ENCODE measurements around the gene TPSAB1. TPM values are rescaled to one million over a fixed set of nuclear protein-coding genes. Genes with fewer than 3 reads are reported as not detected.

TPSAB1 gene
- total and polyA plus RNA-seq, 2 donors (not counting 3 experiments of a cell fraction or from before 2014, with no cell fraction given): not detected

- H2AFZ ChIP-seq (ENCODE audit: low read depth, low read length): no peak overlapping the region
- H3K4me3 ChIP-seq (replicated peaks in 1 of 3; ENCODE audit: insufficient read depth in 1 of 3, low read depth in 1 of 3, low read length in 3 of 3): no peak overlapping the region
- no peak for TF ChIP-seq JUN (IDR thresholded peaks at IDR 0.05; ENCODE audit: borderline replicate concordance, insufficient read depth, insufficient read length, low read depth)
- no peak for TF ChIP-seq MAX (IDR thresholded peaks at IDR 0.05; ENCODE audit: insufficient read depth, insufficient read length)
- no peak for TF ChIP-seq POLR2A (IDR thresholded peaks at IDR 0.05; ENCODE audit: low read depth, low read length)
- TF ChIP-seq FOS (IDR thresholded peaks at IDR 0.05; ENCODE audit: borderline replicate concordance, insufficient read depth, low read length): no peak
- TF ChIP-seq CTCF (IDR thresholded peaks at IDR 0.05; ENCODE audit: extremely low read depth in 1 of 2, insufficient read depth in 1 of 2, low read depth in 1 of 2, low read length in 2 of 2): no peak
- no peak for TF ChIP-seq GATA2 (IDR thresholded peaks at IDR 0.05; ENCODE audit: insufficient read depth, insufficient read length, low read depth, low read length)
- TF ChIP-seq EZH2 (IDR thresholded peaks at IDR 0.05; ENCODE audit: borderline replicate concordance, low read depth, low read length, severe bottlenecking): no peak
- TF ChIP-seq MYC (IDR thresholded peaks at IDR 0.05; ENCODE audit: low read depth, low read length): no peak
- no peak for TF ChIP-seq POLR2AphosphoS5 (IDR thresholded peaks at IDR 0.05; ENCODE audit: insufficient read depth, low read depth, low read length)
- H3K27me3 ChIP-seq (ENCODE audit: control insufficient read depth in 2 of 2, insufficient read depth in 2 of 2, low read length in 2 of 2): peaks cover 16 to 19% of the 10 kb centered on the region in 2 experiments
- CTCF ChIA-PET: no interaction called here
- no peaks in the 10 kb centered on the region for H3K9me1 ChIP-seq (replicated peaks; ENCODE audit: control insufficient read depth, extremely low read depth, insufficient read depth, low read length)
- H3K36me3 ChIP-seq (ENCODE audit: control insufficient read depth in 2 of 2, extremely low read depth in 1 of 2, insufficient read depth in 2 of 2, low read length in 2 of 2): no peaks in the 10 kb centered on the region
- DNase-seq (ENCODE audit: low read depth, low spot score) (no peak), FAIRE-seq (no peak)
- H3K79me2 ChIP-seq (ENCODE audit: control insufficient read depth, insufficient read depth, low read length): no peaks in the 10 kb centered on the region
- POLR2A ChIA-PET: no interaction called here
- H3K4me2 ChIP-seq (ENCODE audit: insufficient read depth, low read length): no peak overlapping the region
- H3K9ac ChIP-seq (replicated peaks; ENCODE audit: extremely low read depth, insufficient read depth, low read length): no peak overlapping the region
- no peaks in the 10 kb centered on the region for H3K4me1 ChIP-seq (ENCODE audit: control insufficient read depth, extremely low read depth, insufficient read depth, low read length)
- BruUV-seq (replicated peaks): no TSS peak
- no peaks in the 10 kb centered on the region for H3K9me3 ChIP-seq (replicated peaks; ENCODE audit: control insufficient read depth, insufficient read depth, low read length)
- intact Hi-C loops (cut with micrococcal nuclease): no loop called here
- no peak overlapping the region for H3K27ac ChIP-seq (ENCODE audit: insufficient read depth, low read depth, low read length)
- no peaks in the 10 kb centered on the region for H4K20me1 ChIP-seq (replicated peaks; ENCODE audit: control insufficient read depth, extremely low read depth, insufficient read depth, low read length)
- dilution Hi-C loops (cut with MboI; ENCODE audit: extremely low pct_ligation_motif_present, low sequenced_read_pairs): no loop called here
Observed at GRCh38 chr16:1264345-1265089, 24.0 kb downstream of the TPSAB1 start.
